IMR-90 (cell line): ENCODE data around the gene AQP12A. TPM values are rescaled to one million over a fixed set of nuclear protein-coding genes. Genes with fewer than 3 reads are reported as not detected.

Experiments
- ATAC-seq: fragments of 200-7000 bp; cut with Tn5 transposase; 2 replicates; pipeline ENCODE4 v1.9.1; 2020; ENCODE audit warnings: low read depth, mild to moderate bottlenecking, moderate library complexity
- BruUV-seq: library from RNA; stranded (reverse); fragments of 400-500 nt; replicated peaks from 2 replicates; lab custom pipeline; 2021; lab: Mats Ljungman, UMichigan
- CTCF ChIA-PET: fragments of 300-600 bp; formaldehyde crosslinking; extraction: SDS; loops from one replicate; lab custom pipeline; 2021; ENCODE audit warnings: antibody characterized with exemption; lab: Yijun Ruan, JAX
- POLR2A ChIA-PET: fragments of 300-600 bp; sonication (Branson Sonifier 250); formaldehyde crosslinking; loops from one replicate; lab custom pipeline; 2022; ENCODE audit warnings: antibody characterized with exemption; ENCODE audit not compliant: unreplicated experiment; lab: Charles Lee
- DNase-seq: peaks from one replicate; pipeline ENCODE4 v3.0.0; 2013
- H2AFZ ChIP-seq: replicated peaks from 2 replicates; pipeline ENCODE3; 2013; ENCODE audit warnings: low read length, mild to moderate bottlenecking; ENCODE audit not compliant: poor library complexity
- H2AK5ac ChIP-seq: 2 replicates; pipeline ENCODE4 v1.6.1; 2013; ENCODE audit warnings: low read depth, low read length, inconsistent platforms
- H2AK9ac ChIP-seq: replicated peaks from 2 replicates; pipeline ENCODE3; 2013; ENCODE audit warnings: mild to moderate bottlenecking, low read depth, low read length, moderate library complexity; ENCODE audit not compliant: poor library complexity
- H2BK120ac ChIP-seq: 2 replicates; pipeline ENCODE4 v1.6.1; 2013; ENCODE audit warnings: low read depth, low read length, inconsistent platforms
- H2BK15ac ChIP-seq: 3 replicates; pipeline ENCODE4 v1.6.1; 2013; ENCODE audit warnings: low read depth, low read length, inconsistent platforms
- H2BK20ac ChIP-seq: 2 replicates; pipeline ENCODE4 v1.6.1; 2013; ENCODE audit warnings: low read depth, mild to moderate bottlenecking, inconsistent platforms, low read length, moderate library complexity
- H2BK5ac ChIP-seq: 2 replicates; pipeline ENCODE4 v1.6.1; 2013; ENCODE audit warnings: mild to moderate bottlenecking, low read depth, low read length, inconsistent platforms; ENCODE audit not compliant: poor library complexity, severe bottlenecking
- H3K14ac ChIP-seq: replicated peaks from 2 replicates; pipeline ENCODE4 v1.6.1; 2013; ENCODE audit warnings: low read depth, low read length, inconsistent platforms
- H3K18ac ChIP-seq: 2 replicates; pipeline ENCODE4 v1.6.1; 2013; ENCODE audit warnings: low read depth, low read length, control low read depth
- H3K23ac ChIP-seq: 2 replicates; pipeline ENCODE4 v1.6.1; 2013; ENCODE audit warnings: low read depth, low read length, inconsistent platforms
- H3K27ac ChIP-seq: 2 replicates; pipeline ENCODE4 v1.5.1; 2013; ENCODE audit warnings: mild to moderate bottlenecking, control low read depth, low read length; ENCODE audit not compliant: insufficient read depth
- H3K27me3 ChIP-seq: 2 replicates; pipeline ENCODE4 v1.6.1; 2013; ENCODE audit warnings: low read length; ENCODE audit not compliant: control insufficient read depth, insufficient read depth
- H3K36me3 ChIP-seq: 2 replicates; pipeline ENCODE4 v1.6.1; 2013; ENCODE audit warnings: low read length, mixed read lengths; ENCODE audit not compliant: control insufficient read depth, insufficient read depth
- H3K4ac ChIP-seq: 2 replicates; pipeline ENCODE4 v1.6.1; 2013; ENCODE audit warnings: low read depth, low read length, inconsistent platforms
- H3K4me1 ChIP-seq: 2 replicates; pipeline ENCODE4 v1.6.1; 2013; ENCODE audit warnings: low read length, mixed read lengths; ENCODE audit not compliant: control insufficient read depth, insufficient read depth
- H3K4me2 ChIP-seq: 2 replicates; pipeline ENCODE4 v1.6.1; 2013; ENCODE audit warnings: low read depth, mild to moderate bottlenecking, control low read depth, low read length, moderate library complexity
- H3K4me3 ChIP-seq: 2 replicates; pipeline ENCODE4 v1.5.1; 2013; ENCODE audit warnings: low read depth, mild to moderate bottlenecking, control low read depth, low read length, moderate library complexity; ENCODE audit not compliant: insufficient read depth
- H3K56ac ChIP-seq: 2 replicates; pipeline ENCODE4 v1.6.1; 2013; ENCODE audit warnings: low read length, inconsistent platforms; ENCODE audit not compliant: insufficient read depth; ENCODE audit errors: extremely low read depth
- H3K79me1 ChIP-seq, 2 experiments: 2 replicates each; pipeline ENCODE4 v1.6.1; 2013; ENCODE audit warnings: low read length in 2 of 2, inconsistent platforms in 1 of 2, low read depth in 1 of 2
- H3K9ac ChIP-seq: 2 replicates; pipeline ENCODE4 v1.6.1; 2013; ENCODE audit warnings: low read depth, low read length, control low read depth
- H3K9me1 ChIP-seq: 2 replicates; pipeline ENCODE4 v1.6.1; 2013; ENCODE audit warnings: low read length, inconsistent platforms; ENCODE audit not compliant: insufficient read depth
- H3K9me3 ChIP-seq: 2 replicates; pipeline ENCODE4 v1.6.1; 2013; ENCODE audit warnings: low read length; ENCODE audit not compliant: control insufficient read depth, insufficient read depth
- H4K20me1 ChIP-seq: 2 replicates; pipeline ENCODE4 v1.6.1; 2013; ENCODE audit warnings: low read length, inconsistent platforms; ENCODE audit not compliant: insufficient read depth
- H4K5ac ChIP-seq: 2 replicates; pipeline ENCODE4 v1.6.1; 2013; ENCODE audit warnings: mild to moderate bottlenecking, low read depth, low read length, control low read depth
- H4K8ac ChIP-seq, 2 experiments: 2 replicates each; pipeline ENCODE4 v1.6.1; 2013; ENCODE audit warnings: low read depth in 2 of 2, low read length in 2 of 2, control low read depth in 1 of 2, inconsistent platforms in 1 of 2
- H4K91ac ChIP-seq: 2 replicates; pipeline ENCODE4 v1.6.1; 2013; ENCODE audit warnings: low read depth, low read length, inconsistent platforms; ENCODE audit not compliant: insufficient read depth
- CEBPB ChIP-seq: IDR thresholded peaks from 2 replicates; pipeline ENCODE4 v1.6.1; 2012; ENCODE audit warnings: low read depth, low read length, improper control_type of control experiment
- CHD1 ChIP-seq: IDR thresholded peaks from 2 replicates; pipeline ENCODE4 v1.6.1; 2012; ENCODE audit warnings: low read depth, low read length, improper control_type of control experiment
- CTCF ChIP-seq: conservative IDR thresholded peaks from 2 replicates; pipeline ENCODE4 v1.5.1; 2012; ENCODE audit warnings: mild to moderate bottlenecking, low read depth, low read length, improper control_type of control experiment
- MAZ ChIP-seq: IDR thresholded peaks from 2 replicates; pipeline ENCODE4 v1.6.1; 2012; ENCODE audit warnings: low read depth, mild to moderate bottlenecking, low read length, improper control_type of control experiment, moderate library complexity, borderline replicate concordance
- RAD21 ChIP-seq: IDR thresholded peaks from 2 replicates; pipeline ENCODE4 v1.6.1; 2012; ENCODE audit warnings: low read length, improper control_type of control experiment
- RCOR1 ChIP-seq: IDR thresholded peaks from 2 replicates; pipeline ENCODE4 v1.6.1; 2012; ENCODE audit warnings: mild to moderate bottlenecking, low read length, improper control_type of control experiment; ENCODE audit not compliant: insufficient replicate concordance
- RFX5 ChIP-seq: IDR thresholded peaks from 2 replicates; pipeline ENCODE4 v1.8.0; 2012; ENCODE audit warnings: low read depth, mild to moderate bottlenecking, low read length, moderate library complexity
- WGBS, 2 experiments: methylation state at CpG; one replicate each; pipeline versions ENCODE4 v1.1.5 to v1.1.7; 2013; ENCODE audit warnings: missing lambda C conversion rate in 2 of 2; ENCODE audit not compliant: insufficient read length in 1 of 2; ENCODE audit errors: extremely low coverage in 2 of 2; 5-methylcytosine and 5-hydroxymethylcytosine counted together
- dilution Hi-C: fragments of 300-500 bp; cut with HindIII; formaldehyde crosslinking; loops from one replicate; pipeline ENCODE4 v1.14.3; 2018; ENCODE audit warnings: low sequenced_read_pairs; ENCODE audit not compliant: unreplicated experiment
- in situ Hi-C: fragments of 300-500 bp; cut with MboI; formaldehyde crosslinking; loops from 3 replicates; pipeline ENCODE4 v1.14.3; 2019; ENCODE audit warnings: low sequenced_read_pairs, inconsistent platforms, mixed read lengths
- intact Hi-C: fragments of 100-400 bp; cut with micrococcal nuclease; formaldehyde crosslinking; loops from 2 replicates; pipeline ENCODE4 v1.10.0; 2022
- polyA plus RNA-seq, 3 experiments: library from polyadenylated mRNA; depleted of rRNA; stranded (reverse); fragments of >200 nt; gene quantifications; 2 replicates each; pipeline ENCODE4 v1.2.3, GENCODE V29; 2012; ENCODE audit warnings: low replicate concordance in 1 of 3
- total RNA-seq: library from RNA; depleted of rRNA; stranded (reverse); fragments of >200 nt; gene quantifications from 2 replicates; pipeline ENCODE4 v1.2.3, GENCODE V29; 2012
- TF ChIP-seq, protein P1 (sequence below): fragments of 150-350 bp; IDR thresholded peaks from 2 replicates; pipeline ENCODE4 v1.6.1; 2017; ENCODE audit warnings: mild to moderate bottlenecking, antibody characterized with exemption, low read length, low read depth

Gene AQP12A
- total and polyA plus RNA-seq, 2 of the 4 experiments (the other 2 are of a cell fraction): not detected

- Histone ChIP-seq H3K9me3 (no peaks in the 10 kb centered on the region), H3K14ac (no peak overlapping the region), H2AK9ac (no peak overlapping the region), H2AFZ (no peak overlapping the region), H3K56ac (no peak overlapping the region), H4K20me1 (no peaks in the 10 kb centered on the region), H3K4ac (no peak overlapping the region), H3K79me1 (no peaks in the 10 kb centered on the region), H3K27ac (no peak overlapping the region), H3K9me1 (no peaks in the 10 kb centered on the region), H3K18ac (no peak overlapping the region), H2BK15ac (no peak overlapping the region), H3K27me3 (peaks cover 47% of the 10 kb centered on the region; the same call in 1 of the 2 replicates), H4K8ac (no peak overlapping the region), H2AK5ac (no peak overlapping the region), H3K9ac (no peak overlapping the region), H4K91ac (no peak overlapping the region), H3K4me1 (no peaks in the 10 kb centered on the region), H3K4me2 (no peak overlapping the region), H2BK20ac (no peak overlapping the region), H3K36me3 (no peaks in the 10 kb centered on the region), H4K5ac (no peak overlapping the region), H2BK120ac (no peak overlapping the region), H2BK5ac (no peak overlapping the region), H3K4me3 (no peak overlapping the region), H3K23ac (no peak overlapping the region)
- WGBS, 2 experiments: 82% methylated on average over 10 of the region's 23 CpGs; no CpG with 5 or more reads in 1 of the 2 experiments
- in situ Hi-C loops (no loop called here), dilution Hi-C loops (no loop called here), intact Hi-C loops (no loop called here)
- CTCF ChIA-PET: no interaction called here
- POLR2A ChIA-PET: no interaction called here
- ATAC-seq: no peak
- DNase-seq: no peak
- no peak for TF ChIP-seq CHD1
- no peak for TF ChIP-seq CEBPB
- no peak for TF ChIP-seq RFX5
- TF ChIP-seq, protein P1, sequence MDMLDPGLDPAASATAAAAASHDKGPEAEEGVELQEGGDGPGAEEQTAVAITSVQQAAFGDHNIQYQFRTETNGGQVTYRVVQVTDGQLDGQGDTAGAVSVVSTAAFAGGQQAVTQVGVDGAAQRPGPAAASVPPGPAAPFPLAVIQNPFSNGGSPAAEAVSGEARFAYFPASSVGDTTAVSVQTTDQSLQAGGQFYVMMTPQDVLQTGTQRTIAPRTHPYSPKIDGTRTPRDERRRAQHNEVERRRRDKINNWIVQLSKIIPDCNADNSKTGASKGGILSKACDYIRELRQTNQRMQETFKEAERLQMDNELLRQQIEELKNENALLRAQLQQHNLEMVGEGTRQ: no peak
- TF ChIP-seq RAD21: no peak
- no peak for TF ChIP-seq MAZ
- no peak for TF ChIP-seq CTCF
- no peak for TF ChIP-seq RCOR1
- no TSS peak for BruUV-seq
Measured at GRCh38 chr2:240716130-240716798, 24.6 kb downstream of the AQP12A start.
